NT2/D1 (cell line): ENCODE measurements around the gene KCTD2.
"Not testable (repeated sequence)": the region's sequence is repeated elsewhere in the genome, so short reads cannot be mapped to it uniquely, and the experiment has no call there.

ENCODE experiments used
- YY1 ChIP-seq: IDR thresholded peaks from 2 replicates; pipeline ENCODE4 v1.6.1; 2011; ENCODE audit not compliant: insufficient read length, insufficient read depth
- ZNF274 ChIP-seq: IDR thresholded peaks from 2 replicates; pipeline ENCODE4 v1.6.1; 2011; ENCODE audit warnings: mild to moderate bottlenecking, low read depth, low read length

GRCh38 chr17:75045946-75046406 lies 1.0 kb upstream of the KCTD2 start:
- not testable (repeated sequence) for TF ChIP-seq YY1, ZNF274
